ENCODE measurements around the gene ZMYND10.
"Not testable (repeated sequence)": the region's sequence is repeated elsewhere in the genome, so short reads cannot be mapped to it uniquely, and the experiment has no call there.

Gene ZMYND10

GRCh38 chr3:50324351-50325112 is 21.0 kb downstream of the ZMYND10 start:
- peak; percentile 37 for DNase-seq

- DNase-seq, result no peak
Observed at GRCh38 chr3:50323614-50324199, 21.8 kb downstream of the ZMYND10 start.

GRCh38 chr3:50323092-50323600 is 22.4 kb downstream of the ZMYND10 start:
- no peak for DNase-seq

GRCh38 chr3:50322386-50323091 is 23.0 kb downstream of the ZMYND10 start, which contains the start of gene HYAL2:
HYAL2 (minus strand) TSS chr3:50322745; CDS start chr3:50320489, 2,256 bp downstream.
- no peak for DNase-seq

GRCh38 chr3:50322115-50322385 is 23.5 kb downstream of the ZMYND10 start:
- no peak for DNase-seq

GRCh38 chr3:50321336-50322114 is 24.0 kb downstream of the ZMYND10 start:
- peak; percentile 81 for DNase-seq

- peak; percentile 14 for DNase-seq
Observed at GRCh38 chr3:50320853-50321335, 24.6 kb downstream of the ZMYND10 start.

GRCh38 chr3:50319894-50320625 is 25.5 kb downstream of the ZMYND10 start:
- no peak for DNase-seq

GRCh38 chr3:50319181-50319893 is 26.2 kb downstream of the ZMYND10 start:
- DNase-seq, result no peak

- no peak for DNase-seq
Observed at GRCh38 chr3:50318615-50319014, 26.9 kb downstream of the ZMYND10 start.

- no peak for DNase-seq
Observed at GRCh38 chr3:50318163-50318562, 27.4 kb downstream of the ZMYND10 start.

- no peak for DNase-seq
Observed at GRCh38 chr3:50317300-50317699, 28.2 kb downstream of the ZMYND10 start.

- DNase-seq, result no peak
Observed at GRCh38 chr3:50316657-50317242, 28.8 kb downstream of the ZMYND10 start.

- no peak for DNase-seq
Observed at GRCh38 chr3:50314816-50315215, 30.7 kb downstream of the ZMYND10 start.

- DNase-seq, result no peak
Observed at GRCh38 chr3:50314342-50314741, 31.2 kb downstream of the ZMYND10 start.

GRCh38 chr3:50312041-50312440 is 33.5 kb downstream of the ZMYND10 start:
- DNase-seq, result not testable (repeated sequence)

- DNase-seq, result no peak
Observed at GRCh38 chr3:50304601-50305000, 40.9 kb downstream of the ZMYND10 start.

- no peak for DNase-seq
Observed at GRCh38 chr3:50303013-50303815, 42.3 kb downstream of the ZMYND10 start, which contains the start of gene HYAL1. HYAL1 (minus strand) TSS chr3:50303574; CDS start chr3:50302956, 618 bp downstream.

- no peak for DNase-seq
Observed at GRCh38 chr3:50302095-50303012, 43.2 kb downstream of the ZMYND10 start.
